NCI-H774 (cell line): ENCODE measurements around the gene FGFR3.

Experiments used
- DNase-seq: peaks from one replicate; lab custom pipeline; 2025; lab: John Stamatoyannopoulos, UW

Gene FGFR3

DNA sequence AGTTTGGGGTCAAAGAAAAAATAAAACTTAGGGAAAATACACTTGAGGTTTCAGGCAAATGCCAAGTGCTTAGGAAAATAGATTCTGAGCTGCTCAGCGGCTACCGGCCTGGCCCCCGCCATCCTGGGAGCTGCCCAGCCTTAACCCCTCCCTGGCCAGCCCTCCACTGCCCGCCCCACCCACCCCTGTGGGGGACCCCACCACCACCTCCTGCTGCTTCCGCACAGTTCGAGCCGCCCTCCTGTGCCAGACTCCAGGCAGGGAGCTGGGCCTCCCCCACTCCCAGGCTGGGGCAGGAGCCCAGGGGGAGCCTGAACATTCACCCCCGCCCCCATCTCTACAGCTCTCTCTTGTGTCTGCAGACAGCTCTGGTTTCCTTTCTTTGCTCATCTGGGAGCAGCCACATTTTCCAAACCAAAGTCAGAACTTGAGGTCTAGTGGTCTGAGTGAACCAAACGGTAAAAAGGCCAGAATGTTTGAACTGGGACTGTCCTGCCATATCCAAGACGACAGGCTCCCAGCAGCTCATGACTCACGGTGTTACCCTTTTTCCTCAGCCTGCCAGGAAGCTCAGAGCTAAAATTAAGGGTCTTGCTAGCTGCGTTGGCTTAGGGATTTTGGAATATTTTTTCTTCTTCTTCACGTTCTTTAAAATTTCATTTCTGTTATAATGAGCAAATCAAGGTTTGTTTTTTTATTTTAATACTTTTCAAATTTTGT, 4.7 kb upstream of the FGFR3 start:
- no peak for DNase-seq

- DNase-seq: no peak
These were observed 3.5 kb upstream of the FGFR3 start for GRCh38 chr4:1789552-1789951.

- DNase-seq: no peak
These were observed 3.1 kb upstream of the FGFR3 start for GRCh38 chr4:1790005-1790404.

GRCh38 chr4:1792158-1792831, 798 bp upstream of the FGFR3 start:
- DNase-seq: no peak

DNA sequence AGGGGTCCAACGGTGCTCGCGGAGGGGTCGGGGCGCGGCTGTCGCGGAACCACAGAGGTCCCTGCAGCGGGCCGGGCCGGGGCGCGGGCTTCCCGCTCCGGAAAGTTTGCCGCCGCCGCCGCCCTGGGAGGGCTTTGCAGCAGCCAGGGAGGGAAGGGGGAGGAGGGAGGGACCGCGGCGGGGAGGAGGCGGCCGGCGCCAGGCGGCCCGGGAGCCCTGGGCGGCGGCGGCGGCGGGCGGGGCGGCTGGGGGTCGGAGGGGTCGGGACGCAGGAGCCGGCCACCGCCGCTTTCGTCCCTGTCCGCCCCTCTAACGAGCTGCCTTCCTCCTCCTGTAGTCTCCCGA, 375 bp downstream of the FGFR3 start:
- DNase-seq: no peak

GRCh38 chr4:1793940-1794808, 1.1 kb downstream of the FGFR3 start:
- no peak for DNase-seq

DNA sequence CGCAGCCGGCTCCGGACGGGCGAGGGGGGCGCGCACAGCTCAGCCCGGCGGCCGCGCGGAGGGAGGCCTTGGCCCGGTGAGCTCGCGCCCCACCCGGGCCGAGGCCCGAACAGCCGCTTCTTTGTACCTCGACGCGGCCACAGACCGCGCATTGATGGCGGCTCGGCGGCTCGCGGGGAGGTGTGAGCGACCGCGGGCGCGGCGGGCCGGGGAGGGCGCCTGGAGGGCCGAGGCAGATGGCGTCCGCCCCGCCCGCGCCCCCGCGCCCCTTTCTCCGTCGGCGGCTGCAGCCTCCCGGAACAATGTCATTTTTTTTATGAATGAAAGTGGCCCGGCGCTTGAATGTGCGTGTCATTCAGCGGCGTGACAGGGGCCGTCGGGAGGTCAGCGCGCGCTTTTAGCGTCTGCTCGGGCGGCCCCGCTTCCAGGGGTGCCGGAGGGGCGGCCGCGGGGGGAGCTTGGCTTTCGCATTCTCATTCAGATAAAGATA, 1.8 kb downstream of the FGFR3 start:
- no peak for DNase-seq

- no peak for DNase-seq
These were observed 2.5 kb downstream of the FGFR3 start for GRCh38 chr4:1795299-1796195.

DNA sequence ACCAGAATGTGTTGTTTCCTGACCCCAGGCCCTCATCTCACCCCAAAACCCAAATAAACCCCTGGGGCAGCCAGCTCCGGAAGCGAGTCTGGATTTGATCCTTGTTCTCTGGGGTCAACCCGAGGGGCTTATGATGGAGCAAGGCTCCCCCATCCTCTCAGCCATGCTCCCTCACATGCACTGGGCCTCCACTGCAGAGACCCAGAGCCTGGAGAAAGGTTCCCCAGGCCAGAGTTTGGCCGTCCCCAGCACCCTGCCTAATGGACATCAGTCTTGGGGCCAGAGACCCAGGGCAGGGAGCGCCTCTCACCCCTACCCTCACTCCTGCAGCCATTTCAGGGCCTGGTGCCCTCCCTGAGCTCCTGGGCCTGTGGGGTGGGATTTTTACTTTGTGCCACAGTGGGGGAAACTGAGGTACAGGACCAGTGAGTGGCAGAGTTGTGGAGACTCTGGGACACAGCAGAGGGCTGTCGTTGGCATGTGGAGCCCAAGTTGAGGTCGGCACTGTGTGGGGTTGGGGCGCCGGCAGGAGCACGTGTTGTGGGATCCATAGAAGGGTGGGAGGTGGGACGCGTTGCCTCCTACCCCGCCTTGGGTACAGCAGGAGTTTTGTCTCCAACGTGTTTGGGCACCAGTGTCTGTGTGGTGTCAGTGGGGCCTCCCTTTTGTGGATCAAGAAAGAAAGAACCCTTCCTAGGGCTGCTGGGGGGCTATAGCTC, 3.6 kb downstream of the FGFR3 start:
- no peak for DNase-seq

- DNase-seq: no peak
These were observed 4.3 kb downstream of the FGFR3 start for GRCh38 chr4:1797298-1797860.

- no peak for DNase-seq
These were observed 4.9 kb downstream of the FGFR3 start for GRCh38 chr4:1797861-1798579.

DNA sequence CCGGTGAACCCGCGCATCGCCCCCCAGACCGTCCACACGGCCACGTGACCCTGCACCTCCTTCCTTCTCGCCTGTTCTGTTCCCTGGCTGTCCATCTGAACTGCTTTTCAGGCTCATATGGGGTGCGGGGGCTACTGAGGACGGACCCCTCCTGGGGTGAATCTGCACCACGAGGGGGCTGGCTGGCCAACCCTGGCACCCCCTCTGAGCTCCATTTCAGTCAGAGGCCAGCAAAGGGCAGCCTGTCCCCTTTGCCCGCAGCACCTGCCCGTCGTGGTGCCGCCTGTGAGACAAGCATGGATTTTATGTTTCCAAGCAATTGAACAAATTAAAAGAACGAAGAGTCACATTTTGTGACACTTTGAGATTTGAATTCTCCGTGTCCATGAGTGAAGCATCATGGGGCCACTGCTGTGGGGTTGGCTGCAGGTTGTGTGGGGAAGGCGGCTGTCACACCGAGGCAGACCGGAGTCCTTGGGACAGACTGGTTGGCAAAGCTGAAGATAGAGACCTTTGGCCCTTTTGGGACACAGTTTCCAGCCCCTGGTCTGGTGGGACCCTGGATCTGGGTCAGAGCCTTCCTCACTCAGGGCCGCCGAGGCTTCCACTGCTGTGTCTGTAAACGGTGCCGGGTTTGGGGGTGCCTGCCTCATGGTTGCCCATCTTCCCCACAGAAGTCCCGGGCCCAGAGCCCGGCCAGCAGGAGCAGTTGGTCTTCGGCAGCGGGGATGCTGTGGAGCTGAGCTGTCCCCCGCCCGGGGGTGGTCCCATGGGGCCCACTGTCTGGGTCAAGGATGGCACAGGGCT, 5.7 kb downstream of the FGFR3 start:
- DNase-seq: no peak

GRCh38 chr4:1799387-1800375, 6.6 kb downstream of the FGFR3 start:
- DNase-seq: no peak

DNA sequence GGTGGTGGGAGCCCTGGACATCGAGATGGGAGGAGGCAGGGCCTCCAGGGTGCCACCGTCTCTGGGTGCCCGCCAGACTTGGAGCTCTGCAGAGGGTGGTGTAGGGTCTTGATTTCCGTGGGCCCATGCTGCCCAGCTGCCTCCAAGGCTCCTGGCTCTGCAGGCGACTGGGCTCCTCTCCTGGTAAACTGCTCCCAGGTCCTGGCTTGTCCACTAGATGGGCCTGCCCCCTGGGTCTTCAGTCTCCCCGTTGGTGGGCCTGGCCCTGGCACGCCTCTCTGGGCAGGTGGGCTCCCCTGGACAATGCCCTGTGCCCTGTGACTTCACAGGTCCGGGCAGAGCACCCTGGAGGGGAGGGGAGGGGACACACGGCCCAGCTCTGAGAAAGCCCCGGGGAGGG, 7.7 kb downstream of the FGFR3 start:
- no peak for DNase-seq

GRCh38 chr4:1801286-1801958, 8.3 kb downstream of the FGFR3 start:
- no peak for DNase-seq

GRCh38 chr4:1802151-1802715, 9.1 kb downstream of the FGFR3 start:
- no peak for DNase-seq
